ENCODE data around the gene ADGRL1.
"Not testable (repeated sequence)": the region's sequence is repeated elsewhere in the genome, so short reads cannot be mapped to it uniquely, and the experiment has no call there.

GRCh38 chr19:14210182-14210581 is 4.2 kb upstream of the ADGRL1 start:
- not testable (repeated sequence) for TF ChIP-seq CTCF (IDR thresholded peaks at IDR 0.05); POLR2A (IDR thresholded peaks at IDR 0.05); EP300 (IDR thresholded peaks at IDR 0.05; ENCODE audit: low read depth)
